Neural crest cell (in vitro differentiated cells): ENCODE measurements around the gene GREM1. TPM values are rescaled to one million over a fixed set of nuclear protein-coding genes. Genes with fewer than 3 reads are reported as not detected.

Experiments
- DNase-seq: peaks from one replicate; pipeline ENCODE4 v3.0.0; 2021; ENCODE audit warnings: low read depth, mixed read lengths, low spot score
- H3K27ac Mint-ChIP-seq: one replicate; pipeline ENCODE4 v1.8.0; 2021; ENCODE audit warnings: mild to moderate bottlenecking, mixed read lengths; ENCODE audit not compliant: unreplicated experiment
- H3K27me3 Mint-ChIP-seq: 2 replicates; pipeline ENCODE4 v1.8.0; 2021; ENCODE audit warnings: low read depth, mild to moderate bottlenecking, mixed read lengths
- H3K36me3 Mint-ChIP-seq: 2 replicates; pipeline ENCODE4 v1.8.0; 2021; ENCODE audit warnings: low read depth, mild to moderate bottlenecking, mixed read lengths
- H3K4me1 Mint-ChIP-seq: 2 replicates; pipeline ENCODE4 v1.8.0; 2021; ENCODE audit warnings: mixed read lengths
- H3K4me3 Mint-ChIP-seq: one replicate; pipeline ENCODE4 v1.8.0; 2021; ENCODE audit warnings: mild to moderate bottlenecking, mixed read lengths
- H3K9me3 Mint-ChIP-seq: 2 replicates; pipeline ENCODE4 v1.8.0; 2021; ENCODE audit warnings: mixed read lengths
- total RNA-seq: library from RNA; stranded (reverse); gene quantifications from 2 replicates; pipeline ENCODE4 v1.2.1, GENCODE V29; 2021
- TF ChIP-seq, protein P1 (sequence below): fragments of 200-600 bp; sonication (generic); conservative IDR thresholded peaks from 2 replicates; pipeline ENCODE4 v1.5.0; 2021; ENCODE audit warnings: antibody characterized with exemption, mild to moderate bottlenecking

GREM1 gene
- total RNA-seq, 1 donor from 2014 or later: 0.09 TPM

DNA sequence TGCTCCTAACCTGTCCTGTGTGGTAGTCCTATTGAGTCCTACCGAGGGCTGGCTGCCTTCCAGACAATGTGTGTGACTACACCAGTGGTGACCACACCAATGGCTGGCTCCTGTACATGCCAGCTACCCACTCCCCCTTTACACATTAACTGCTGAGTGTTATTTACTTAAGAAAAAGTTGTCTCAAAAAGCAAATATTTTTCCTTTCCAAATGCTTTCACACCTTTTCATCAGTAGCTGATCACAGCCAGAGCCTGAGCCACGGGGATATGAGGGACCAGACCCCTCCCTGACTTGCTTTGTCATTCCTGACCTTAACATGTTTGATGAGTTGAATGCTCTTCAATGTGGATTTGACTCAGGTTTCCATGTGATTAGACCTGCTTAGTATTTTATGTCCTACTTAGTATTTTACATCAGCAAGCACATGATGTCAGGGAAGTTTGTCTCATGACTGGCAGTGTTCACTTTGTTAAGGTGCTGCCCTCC lies 29.6 kb upstream of the GREM1 start:
- TF ChIP-seq, protein P1, sequence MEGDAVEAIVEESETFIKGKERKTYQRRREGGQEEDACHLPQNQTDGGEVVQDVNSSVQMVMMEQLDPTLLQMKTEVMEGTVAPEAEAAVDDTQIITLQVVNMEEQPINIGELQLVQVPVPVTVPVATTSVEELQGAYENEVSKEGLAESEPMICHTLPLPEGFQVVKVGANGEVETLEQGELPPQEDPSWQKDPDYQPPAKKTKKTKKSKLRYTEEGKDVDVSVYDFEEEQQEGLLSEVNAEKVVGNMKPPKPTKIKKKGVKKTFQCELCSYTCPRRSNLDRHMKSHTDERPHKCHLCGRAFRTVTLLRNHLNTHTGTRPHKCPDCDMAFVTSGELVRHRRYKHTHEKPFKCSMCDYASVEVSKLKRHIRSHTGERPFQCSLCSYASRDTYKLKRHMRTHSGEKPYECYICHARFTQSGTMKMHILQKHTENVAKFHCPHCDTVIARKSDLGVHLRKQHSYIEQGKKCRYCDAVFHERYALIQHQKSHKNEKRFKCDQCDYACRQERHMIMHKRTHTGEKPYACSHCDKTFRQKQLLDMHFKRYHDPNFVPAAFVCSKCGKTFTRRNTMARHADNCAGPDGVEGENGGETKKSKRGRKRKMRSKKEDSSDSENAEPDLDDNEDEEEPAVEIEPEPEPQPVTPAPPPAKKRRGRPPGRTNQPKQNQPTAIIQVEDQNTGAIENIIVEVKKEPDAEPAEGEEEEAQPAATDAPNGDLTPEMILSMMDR: no peak
- Mint-ChIP-seq H3K9me3 (no peaks in the 10 kb centered on the region), H3K4me3 (no peak overlapping the region), H3K4me1 (no peaks in the 10 kb centered on the region), H3K27ac (no peak overlapping the region), H3K27me3 (no peaks in the 10 kb centered on the region), H3K36me3 (peaks cover 23% of the 10 kb centered on the region)
- DNase-seq: no peak

DNA sequence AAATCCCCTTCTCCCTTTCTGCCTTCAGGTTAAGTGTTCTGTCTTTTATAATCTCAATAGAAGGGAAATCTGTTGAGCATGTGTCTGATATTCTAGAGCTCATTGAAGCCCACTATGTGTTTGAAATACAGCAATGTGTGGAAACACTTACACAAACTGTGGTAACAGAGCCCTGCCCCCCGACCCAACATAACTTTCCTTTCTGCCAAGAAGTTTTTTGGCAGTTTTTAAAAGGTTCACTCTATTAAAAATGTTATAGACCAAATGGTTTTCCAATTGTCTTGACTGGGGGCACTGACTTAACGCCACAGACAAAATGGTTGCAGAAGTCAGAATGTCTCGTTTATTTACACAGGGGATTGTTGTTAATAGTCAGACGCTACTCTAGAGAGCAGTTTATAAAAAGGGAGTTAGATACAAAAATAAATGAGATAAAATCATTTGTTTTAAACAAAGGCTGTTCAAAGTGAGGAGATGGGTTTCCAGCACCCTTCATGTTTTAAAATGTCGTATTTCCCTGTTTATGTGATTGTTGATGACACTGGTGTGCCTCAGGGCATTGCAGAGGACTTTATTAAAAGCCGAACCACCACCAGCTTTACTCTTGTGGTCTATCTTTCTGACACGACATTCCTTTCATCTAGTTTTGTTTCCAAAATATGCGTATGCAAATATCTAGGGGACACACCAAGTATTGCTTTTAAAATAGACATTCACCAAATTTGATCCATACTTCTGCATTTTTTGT lies 26.7 kb upstream of the GREM1 start:
- H3K27me3 Mint-ChIP-seq: no peaks in the 10 kb centered on the region
- H3K9me3 Mint-ChIP-seq: peaks cover 3% of the 10 kb centered on the region
- peaks cover 16% of the 10 kb centered on the region for H3K36me3 Mint-ChIP-seq
- TF ChIP-seq, protein P1: no peak
- H3K27ac Mint-ChIP-seq: no peak overlapping the region
- H3K4me1 Mint-ChIP-seq: no peaks in the 10 kb centered on the region
- H3K4me3 Mint-ChIP-seq: no peak overlapping the region
- no peak for DNase-seq

DNA sequence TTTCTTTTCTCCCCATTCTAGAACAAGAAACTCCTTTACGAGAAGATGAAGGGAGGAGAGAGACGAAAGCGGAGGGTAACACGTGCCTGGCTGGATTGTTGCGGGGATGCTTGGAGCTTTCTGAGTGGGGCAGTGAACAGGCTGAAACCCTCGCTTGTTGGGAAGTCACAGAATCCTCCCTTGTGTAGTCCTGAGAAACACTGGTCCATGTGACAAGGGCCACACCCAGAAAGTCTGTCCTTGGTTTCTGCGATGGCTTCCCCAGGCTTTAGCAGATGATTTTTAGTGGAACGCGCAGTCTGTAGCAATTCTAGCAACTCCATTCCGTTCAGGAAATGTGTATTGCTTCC lies 26.1 kb upstream of the GREM1 start:
- TF ChIP-seq, protein P1: no peak
- Mint-ChIP-seq H3K36me3 (peaks cover 11% of the 10 kb centered on the region), H3K4me1 (no peaks in the 10 kb centered on the region), H3K9me3 (peaks cover 3% of the 10 kb centered on the region), H3K27me3 (no peaks in the 10 kb centered on the region), H3K4me3 (no peak overlapping the region), H3K27ac (no peak overlapping the region)
- DNase-seq: no peak

DNA sequence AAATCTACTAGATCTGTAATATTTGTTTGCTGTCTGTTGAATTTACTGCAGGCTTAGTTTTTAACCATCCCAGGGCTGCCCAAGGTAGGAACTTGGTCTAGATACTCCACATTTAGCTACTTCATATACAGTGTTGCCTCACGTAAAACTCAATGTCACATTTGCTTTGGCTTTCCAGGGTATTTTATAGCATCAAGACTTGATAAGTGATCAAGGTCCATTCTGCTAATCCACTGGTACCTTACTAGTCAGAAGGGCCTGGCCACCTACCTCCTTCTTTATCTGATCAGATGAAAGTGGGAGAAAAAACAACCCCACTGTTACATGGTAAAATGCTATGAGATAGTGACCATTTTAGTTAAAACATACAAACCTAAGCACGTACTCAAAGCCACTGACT lies 25.5 kb upstream of the GREM1 start:
- H3K4me1 Mint-ChIP-seq: no peaks in the 10 kb centered on the region
- no peaks in the 10 kb centered on the region for H3K27me3 Mint-ChIP-seq
- TF ChIP-seq, protein P1: no peak
- no peak for DNase-seq
- peaks cover 9% of the 10 kb centered on the region for H3K36me3 Mint-ChIP-seq
- peaks cover 3% of the 10 kb centered on the region for H3K9me3 Mint-ChIP-seq
- no peak overlapping the region for H3K27ac Mint-ChIP-seq
- H3K4me3 Mint-ChIP-seq: no peak overlapping the region

DNA sequence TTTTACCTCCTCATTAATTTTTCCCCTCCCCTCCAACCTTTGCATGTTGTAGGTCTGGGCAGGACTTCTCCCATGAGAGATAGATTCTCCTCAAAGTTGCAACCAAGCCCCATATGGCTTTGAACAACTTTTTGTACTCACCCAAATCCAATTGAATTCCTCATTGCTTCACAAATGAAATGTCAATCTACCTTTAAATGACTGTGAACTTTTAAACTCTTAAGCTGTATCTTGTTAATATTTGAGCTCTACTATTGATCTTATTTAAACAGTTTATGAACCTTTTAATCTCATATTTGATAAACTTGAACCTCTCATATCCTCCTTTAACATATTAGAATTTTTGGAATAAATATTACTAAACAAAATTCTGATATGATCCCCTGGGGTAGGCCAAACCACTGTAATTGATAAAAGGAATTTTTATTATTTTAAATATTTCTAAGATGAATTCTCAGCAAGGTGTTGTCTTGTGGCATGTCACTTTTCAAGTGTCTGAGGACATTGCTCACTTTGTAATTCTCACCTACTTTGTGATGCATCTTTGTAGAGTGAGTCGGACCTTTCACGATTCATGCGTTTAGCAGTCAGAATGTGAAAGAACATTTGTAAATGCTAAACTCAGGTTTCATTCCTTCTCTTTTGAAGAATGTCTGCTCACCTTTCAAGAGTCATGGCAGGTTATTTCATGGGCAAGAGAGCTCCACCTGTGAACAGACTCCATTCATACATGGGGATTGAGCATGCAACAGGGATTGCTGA lies 23.4 kb upstream of the GREM1 start:
- no peak for DNase-seq
- no peaks in the 10 kb centered on the region for H3K4me1 Mint-ChIP-seq
- TF ChIP-seq, protein P1: no peak
- H3K36me3 Mint-ChIP-seq: peaks cover 15% of the 10 kb centered on the region
- no peak overlapping the region for H3K4me3 Mint-ChIP-seq
- peaks cover 6% of the 10 kb centered on the region for H3K9me3 Mint-ChIP-seq
- no peak overlapping the region for H3K27ac Mint-ChIP-seq
- no peaks in the 10 kb centered on the region for H3K27me3 Mint-ChIP-seq
